Measurements from ENCODE around the gene MYO1B. TPM values are rescaled to one million over a fixed set of nuclear protein-coding genes. Genes with fewer than 3 reads are reported as not detected.

MYO1B gene
- total RNA-seq, 6 donors from 2014 or later: 112 to 311 (median 137) TPM

DNA sequence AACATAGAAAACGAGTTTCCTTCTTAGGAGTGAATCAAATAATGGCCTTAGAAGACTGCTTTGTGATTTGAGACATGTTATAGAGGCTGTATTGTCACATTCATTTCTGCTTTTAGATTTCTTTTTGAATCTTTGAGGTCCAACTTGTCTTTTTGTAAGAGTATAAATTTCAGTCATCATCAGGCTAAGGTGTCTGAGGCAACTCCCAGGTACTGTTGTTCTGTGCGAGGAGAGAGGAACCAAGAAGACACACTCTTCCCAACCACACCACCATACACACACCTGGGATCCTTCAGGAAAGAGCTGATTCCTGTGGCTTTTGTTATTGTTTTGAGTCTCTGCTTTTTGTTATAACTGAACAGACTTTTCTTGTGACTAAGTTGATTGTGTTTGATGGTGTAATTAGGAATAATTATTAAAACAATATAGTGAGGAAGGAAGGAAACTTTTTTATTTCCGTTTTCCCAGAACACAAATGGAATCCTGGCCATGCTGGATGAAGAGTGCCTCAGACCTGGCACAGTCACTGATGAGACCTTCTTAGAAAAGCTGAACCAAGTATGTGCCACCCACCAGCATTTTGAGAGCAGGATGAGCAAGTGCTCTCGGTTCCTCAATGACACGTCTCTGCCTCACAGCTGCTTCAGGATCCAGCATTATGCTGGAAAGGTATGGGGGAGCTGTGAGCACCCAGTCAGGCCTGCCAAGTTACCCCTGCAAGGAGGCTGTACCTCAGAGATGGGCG is 140.4 kb downstream of the MYO1B start:
- DNase-seq: no peak
- Histone ChIP-seq H3K27me3 (no peaks in the 10 kb centered on the region), H3K4me1 (peaks cover 3 to 16% (median 14%) of the 10 kb centered on the region in 4 donors), H3K27ac (peak overlapping the region in 3 of 4 donors; percentile 4 to 19 (median 17)), H3K36me3 (peaks cover 0 to 23% (median 9%) of the 10 kb centered on the region in 4 donors), H3K9me3 (no peaks in the 10 kb centered on the region), H3K4me3 (no peak overlapping the region)
- peak in 1 of 2 donors; percentile 26 for ATAC-seq (ENCODE audit: low FRiP score in 2 of 2)
- TF ChIP-seq POLR2A (IDR thresholded peaks at IDR 0.05) (no peak), POLR2AphosphoS5 (IDR thresholded peaks at IDR 0.05) (no peak), EP300 (IDR thresholded peaks at IDR 0.05) (no peak)
- TF ChIP-seq, protein P1, sequence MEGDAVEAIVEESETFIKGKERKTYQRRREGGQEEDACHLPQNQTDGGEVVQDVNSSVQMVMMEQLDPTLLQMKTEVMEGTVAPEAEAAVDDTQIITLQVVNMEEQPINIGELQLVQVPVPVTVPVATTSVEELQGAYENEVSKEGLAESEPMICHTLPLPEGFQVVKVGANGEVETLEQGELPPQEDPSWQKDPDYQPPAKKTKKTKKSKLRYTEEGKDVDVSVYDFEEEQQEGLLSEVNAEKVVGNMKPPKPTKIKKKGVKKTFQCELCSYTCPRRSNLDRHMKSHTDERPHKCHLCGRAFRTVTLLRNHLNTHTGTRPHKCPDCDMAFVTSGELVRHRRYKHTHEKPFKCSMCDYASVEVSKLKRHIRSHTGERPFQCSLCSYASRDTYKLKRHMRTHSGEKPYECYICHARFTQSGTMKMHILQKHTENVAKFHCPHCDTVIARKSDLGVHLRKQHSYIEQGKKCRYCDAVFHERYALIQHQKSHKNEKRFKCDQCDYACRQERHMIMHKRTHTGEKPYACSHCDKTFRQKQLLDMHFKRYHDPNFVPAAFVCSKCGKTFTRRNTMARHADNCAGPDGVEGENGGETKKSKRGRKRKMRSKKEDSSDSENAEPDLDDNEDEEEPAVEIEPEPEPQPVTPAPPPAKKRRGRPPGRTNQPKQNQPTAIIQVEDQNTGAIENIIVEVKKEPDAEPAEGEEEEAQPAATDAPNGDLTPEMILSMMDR (IDR thresholded peaks at IDR 0.05): no peak
- 69 to 75% methylated on average over 6 of the region's 6 CpGs for WGBS, 2 donors

DNA sequence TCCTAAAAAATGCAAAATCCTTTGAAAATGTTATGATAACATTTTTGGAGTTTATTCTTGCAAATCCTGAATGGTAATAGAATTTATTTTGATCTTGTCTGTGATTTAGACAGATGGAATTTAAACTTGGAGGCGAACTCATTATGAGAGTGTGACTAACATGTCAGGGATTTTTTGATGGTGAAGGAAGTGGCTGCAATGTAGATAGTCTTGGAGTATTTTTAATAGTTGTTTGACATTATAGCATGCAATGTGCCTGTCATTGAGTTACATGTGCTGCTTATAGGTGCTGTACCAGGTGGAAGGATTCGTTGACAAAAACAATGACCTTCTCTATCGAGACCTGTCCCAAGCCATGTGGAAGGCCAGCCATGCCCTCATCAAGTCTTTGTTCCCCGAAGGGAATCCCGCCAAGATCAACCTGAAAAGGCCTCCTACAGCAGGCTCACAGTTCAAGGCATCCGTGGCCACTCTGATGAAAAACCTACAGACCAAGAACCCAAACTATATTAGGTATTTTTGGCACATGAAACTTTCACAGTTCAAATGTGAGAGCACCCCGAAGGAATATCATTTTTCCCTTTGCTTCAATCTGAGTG is 141.8 kb downstream of the MYO1B start:
- H3K9me3 ChIP-seq: no peaks in the 10 kb centered on the region
- DNase-seq (no peak), ATAC-seq (ENCODE audit: low FRiP score in 2 of 2) (no peak)
- H3K4me1 ChIP-seq: peaks cover 3 to 16% (median 13%) of the 10 kb centered on the region in 4 donors
- H3K27me3 ChIP-seq: no peaks in the 10 kb centered on the region
- peak overlapping the region in 2 of 4 donors; percentile 17 to 48 for H3K27ac ChIP-seq
- H3K4me3 ChIP-seq: no peak overlapping the region
- H3K36me3 ChIP-seq: peaks cover 1 to 33% (median 15%) of the 10 kb centered on the region in 4 donors
- WGBS, 2 donors: 90 to 91% methylated on average over 7 of the region's 7 CpGs
- TF ChIP-seq POLR2A (IDR thresholded peaks at IDR 0.05): no peak

DNA sequence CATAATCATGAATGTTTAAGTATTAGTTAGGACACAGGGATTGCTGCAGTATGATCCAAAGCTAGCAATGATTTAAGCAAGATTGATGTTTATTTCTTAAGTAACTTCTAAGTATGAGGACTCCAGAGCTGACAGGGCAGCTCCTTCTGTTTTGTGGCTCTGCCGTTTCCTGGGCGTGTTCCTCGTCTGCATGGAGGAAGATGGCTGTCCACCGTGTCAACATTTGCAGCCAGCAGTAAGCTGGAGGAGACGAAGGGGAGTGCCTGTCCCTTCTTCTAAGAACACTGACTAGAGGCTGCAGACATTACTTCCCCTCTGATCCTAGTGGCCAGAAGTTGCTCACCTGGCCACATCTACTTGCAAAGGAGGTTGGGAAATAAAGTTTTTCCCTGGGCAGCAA is 144.1 kb downstream of the MYO1B start:
- Histone ChIP-seq H3K4me1 (peaks cover 0 to 16% (median 7%) of the 10 kb centered on the region in 4 donors), H3K9me3 (no peaks in the 10 kb centered on the region), H3K4me3 (no peak overlapping the region), H3K27me3 (no peaks in the 10 kb centered on the region), H3K27ac (no peak overlapping the region), H3K36me3 (peaks cover 8 to 51% (median 24%) of the 10 kb centered on the region in 4 donors)
- no peak for DNase-seq
- 86 to 100% methylated on average over 5 of the region's 5 CpGs for WGBS, 2 donors
- no peak for TF ChIP-seq EP300 (IDR thresholded peaks at IDR 0.05)
- TF ChIP-seq, protein P1 (IDR thresholded peaks at IDR 0.05): no peak
- no peak for TF ChIP-seq POLR2AphosphoS5 (IDR thresholded peaks at IDR 0.05)
- no peak for TF ChIP-seq POLR2A (IDR thresholded peaks at IDR 0.05)
- no peak for ATAC-seq (ENCODE audit: low FRiP score in 2 of 2)

DNA sequence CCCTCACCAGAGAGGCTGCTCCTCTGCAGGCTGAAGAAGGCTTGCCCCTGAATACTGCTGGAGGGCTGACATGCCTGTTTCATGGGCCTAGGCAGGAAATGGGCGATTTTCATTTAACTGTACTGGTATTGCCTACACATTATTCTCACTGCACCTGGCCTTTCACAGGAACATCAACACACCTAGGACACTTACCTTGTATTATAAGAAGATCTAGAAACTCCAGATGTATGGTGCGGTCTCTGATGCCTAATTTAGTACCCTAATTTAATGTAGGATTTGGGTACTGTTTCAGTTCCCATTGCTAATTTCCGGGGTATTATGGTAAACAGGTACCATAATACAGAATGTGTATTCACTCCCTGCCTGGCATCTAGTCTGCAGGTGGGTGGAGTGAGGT is 146.0 kb downstream of the MYO1B start:
- H3K4me3 ChIP-seq: no peak overlapping the region
- H3K27me3 ChIP-seq: no peaks in the 10 kb centered on the region
- H3K4me1 ChIP-seq: peaks cover 0 to 8% (median 3%) of the 10 kb centered on the region in 4 donors
- H3K9me3 ChIP-seq: no peaks in the 10 kb centered on the region
- TF ChIP-seq, protein P1 (IDR thresholded peaks at IDR 0.05): no peak
- TF ChIP-seq POLR2A (IDR thresholded peaks at IDR 0.05): no peak
- TF ChIP-seq POLR2AphosphoS5 (IDR thresholded peaks at IDR 0.05): no peak
- TF ChIP-seq EP300 (IDR thresholded peaks at IDR 0.05): no peak
- WGBS, 2 donors: 96% methylated on average over 3 of the region's 3 CpGs
- DNase-seq: no peak
- no peak for ATAC-seq (ENCODE audit: low FRiP score in 2 of 2)
- no peak overlapping the region for H3K27ac ChIP-seq
- peaks cover 8 to 58% (median 24%) of the 10 kb centered on the region in 4 donors for H3K36me3 ChIP-seq

DNA sequence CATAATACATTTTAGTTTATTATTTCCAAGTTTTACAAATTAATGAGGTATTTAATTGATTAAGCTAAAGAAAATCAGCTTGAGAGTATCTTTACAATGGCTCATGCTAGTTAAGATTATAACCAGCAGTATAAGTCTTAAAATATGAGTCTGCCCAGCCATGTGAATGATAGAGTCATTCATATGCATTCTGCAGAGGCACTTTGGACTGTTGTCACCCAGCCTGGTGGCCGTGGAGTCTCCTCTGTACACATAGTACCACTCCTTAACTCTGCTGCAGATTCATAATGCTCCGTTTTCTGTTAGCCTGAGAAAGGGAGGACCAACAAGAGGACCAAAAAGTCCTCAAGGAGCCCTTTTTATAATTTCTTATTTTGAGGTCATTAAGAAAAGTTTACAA is 148.8 kb downstream of the MYO1B start:
- Histone ChIP-seq H3K9me3 (no peaks in the 10 kb centered on the region), H3K36me3 (peaks cover 8 to 60% (median 24%) of the 10 kb centered on the region in 4 donors), H3K4me3 (no peak overlapping the region), H3K4me1 (no peaks in the 10 kb centered on the region), H3K27me3 (no peaks in the 10 kb centered on the region), H3K27ac (no peak overlapping the region)
- DNase-seq (no peak), ATAC-seq (ENCODE audit: low FRiP score in 2 of 2) (no peak)
- TF ChIP-seq, protein P1 (IDR thresholded peaks at IDR 0.05): no peak
- no peak for TF ChIP-seq POLR2A (IDR thresholded peaks at IDR 0.05)
- no peak for TF ChIP-seq EP300 (IDR thresholded peaks at IDR 0.05)
- no peak for TF ChIP-seq POLR2AphosphoS5 (IDR thresholded peaks at IDR 0.05)
- WGBS, 2 donors: 69 to 76% methylated on average over 2 of the region's 2 CpGs

Data from upper lobe of left lung (tissue), 6 donors.